LHCN-M2 (cell line): ENCODE data around the gene PTPN20. TPM values are rescaled to one million over a fixed set of nuclear protein-coding genes. Genes with fewer than 3 reads are reported as not detected.

Experiments
- DNase-seq: peaks from one replicate; pipeline ENCODE4 v3.0.0-alpha.2; 2012; ENCODE audit warnings: low read depth
- total RNA-seq: library from RNA; depleted of rRNA; stranded (reverse); fragments of >200 nt; gene quantifications from 2 replicates; pipeline ENCODE4 v1.2.3, GENCODE V29; 2014

PTPN20 gene
- total RNA-seq, 1 experiment from 2014 or later, result not detected

DNA sequence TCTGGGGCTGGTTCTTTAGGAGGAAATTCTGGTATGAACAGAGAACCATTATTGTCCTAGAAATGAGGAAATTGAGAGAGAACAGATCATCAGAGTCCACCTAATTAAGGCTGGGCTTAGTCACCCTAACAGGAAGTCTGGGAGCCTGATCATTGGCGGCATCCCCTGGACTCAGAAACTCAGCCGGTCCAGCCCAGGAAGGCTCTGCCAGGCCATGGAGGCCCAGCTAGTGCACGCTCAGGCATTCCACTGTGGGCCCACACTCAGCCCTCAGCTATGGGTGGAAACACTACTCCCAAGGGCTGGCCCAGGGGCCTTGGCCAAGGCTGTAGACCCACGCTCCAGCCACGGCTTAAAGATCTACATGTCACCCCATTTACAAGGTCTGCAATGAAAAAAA, 109.2 kb downstream of the PTPN20 start:
- no peak for DNase-seq

DNA sequence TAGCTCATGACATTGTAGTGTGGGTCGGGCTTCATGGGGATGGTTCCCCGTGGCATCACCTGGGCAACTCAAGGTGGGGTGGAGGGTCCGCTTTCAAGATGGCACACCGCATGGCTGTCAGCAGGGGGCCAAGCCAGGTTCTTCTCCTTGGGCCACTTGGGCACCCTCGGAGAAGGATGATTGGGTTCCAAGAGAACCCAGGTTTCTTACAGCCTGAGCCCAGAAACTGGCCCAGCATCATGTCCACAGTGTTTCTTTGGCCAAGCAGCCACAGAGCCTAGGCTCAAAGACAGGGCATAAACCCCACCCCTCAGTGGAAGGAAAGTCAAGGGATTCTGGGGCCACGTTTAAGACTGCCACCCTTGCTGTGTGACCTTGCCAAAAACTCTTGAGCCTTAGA, 110.6 kb downstream of the PTPN20 start:
- no peak for DNase-seq

DNA sequence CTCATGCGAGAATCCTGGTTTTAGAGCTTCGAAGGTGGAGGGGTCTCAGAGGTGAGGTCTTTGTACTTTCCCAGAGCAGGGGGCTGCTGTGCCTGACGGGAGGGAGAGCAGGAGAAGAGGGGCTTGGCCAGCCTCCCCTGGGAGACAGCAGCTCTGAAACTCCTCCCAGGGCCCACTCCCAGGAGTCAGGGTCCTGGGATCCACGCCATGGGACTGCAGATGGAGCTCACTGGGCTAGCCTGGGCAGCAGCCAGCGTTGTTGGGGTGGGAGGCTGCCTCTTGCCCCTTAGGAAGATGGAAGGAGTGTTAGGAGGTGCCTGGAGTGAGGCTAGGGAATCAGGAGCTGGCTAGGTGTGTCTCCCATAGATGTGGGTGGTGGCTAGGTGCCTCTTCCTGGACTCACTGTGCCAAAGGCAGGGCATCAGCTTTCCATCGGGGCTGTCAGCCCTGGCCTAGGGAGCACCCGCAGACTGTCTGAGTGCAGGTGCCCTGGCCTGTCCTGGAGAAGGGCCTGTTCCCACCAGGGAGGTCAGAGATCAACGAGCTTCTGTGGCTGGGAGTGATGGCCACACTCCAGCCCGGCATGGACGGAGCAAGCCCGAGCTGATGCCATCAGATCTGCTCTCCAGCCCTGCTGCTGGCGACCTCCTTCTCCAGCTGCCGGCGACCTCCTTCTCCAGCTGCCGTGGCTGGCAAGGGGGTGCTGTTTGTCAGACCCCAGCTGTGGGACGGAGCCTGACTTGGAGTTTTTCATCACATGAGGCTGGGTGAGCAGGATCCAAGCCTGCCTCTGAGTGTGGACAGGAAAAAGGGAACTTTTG, 111.3 kb downstream of the PTPN20 start:
- DNase-seq, result no peak

DNA sequence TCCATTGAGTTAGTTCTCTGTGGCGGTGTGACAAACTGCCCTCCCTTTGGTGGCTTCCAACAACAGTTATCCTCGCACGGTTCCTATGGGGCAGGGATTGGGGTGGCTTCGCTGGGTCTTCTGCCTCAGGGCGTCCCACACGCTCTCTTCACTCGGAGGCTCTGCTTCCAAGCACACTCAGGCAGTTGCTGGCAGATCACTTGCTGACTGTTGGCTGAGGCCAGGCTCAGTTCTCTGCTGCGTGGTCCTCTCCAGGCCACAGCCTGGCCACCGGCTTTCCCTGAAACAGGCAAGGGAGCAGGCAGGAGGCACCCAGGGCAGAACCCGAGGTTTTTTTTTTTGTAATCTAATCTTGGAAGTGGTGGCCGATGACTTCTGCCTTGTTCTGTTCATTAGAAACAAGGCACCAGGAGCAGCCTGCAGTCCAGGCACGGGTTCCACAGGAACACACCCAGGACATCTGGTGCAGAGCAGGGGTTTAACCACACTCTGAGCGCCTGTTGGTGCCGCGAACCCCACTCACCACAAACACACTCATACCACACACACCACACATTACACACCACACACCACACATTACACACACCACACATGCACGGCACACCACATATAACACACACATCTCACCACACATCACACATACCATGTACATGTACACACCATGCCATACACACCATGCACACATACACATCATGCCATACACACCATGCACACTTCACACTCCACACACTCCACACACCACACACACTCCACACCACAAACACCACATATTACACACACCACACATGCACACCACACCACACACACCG, 112.2 kb downstream of the PTPN20 start:
- no peak for DNase-seq

DNA sequence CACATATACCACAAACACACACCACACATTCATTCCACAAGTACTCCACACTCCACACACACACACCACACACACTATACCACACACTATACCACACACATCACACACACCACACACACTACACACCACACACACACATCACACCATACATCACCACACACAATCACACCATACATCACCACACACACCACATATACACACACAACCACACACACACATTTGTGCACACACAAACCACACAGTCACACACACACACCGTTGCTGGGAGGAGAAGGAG, 112.8 kb downstream of the PTPN20 start:
- no peak for DNase-seq

GRCh38 chr10:47024399-47025252, 113.4 kb downstream of the PTPN20 start:
- peak; percentile 7 for DNase-seq

GRCh38 chr10:47025253-47025539, 114.0 kb downstream of the PTPN20 start:
- no peak for DNase-seq

DNA sequence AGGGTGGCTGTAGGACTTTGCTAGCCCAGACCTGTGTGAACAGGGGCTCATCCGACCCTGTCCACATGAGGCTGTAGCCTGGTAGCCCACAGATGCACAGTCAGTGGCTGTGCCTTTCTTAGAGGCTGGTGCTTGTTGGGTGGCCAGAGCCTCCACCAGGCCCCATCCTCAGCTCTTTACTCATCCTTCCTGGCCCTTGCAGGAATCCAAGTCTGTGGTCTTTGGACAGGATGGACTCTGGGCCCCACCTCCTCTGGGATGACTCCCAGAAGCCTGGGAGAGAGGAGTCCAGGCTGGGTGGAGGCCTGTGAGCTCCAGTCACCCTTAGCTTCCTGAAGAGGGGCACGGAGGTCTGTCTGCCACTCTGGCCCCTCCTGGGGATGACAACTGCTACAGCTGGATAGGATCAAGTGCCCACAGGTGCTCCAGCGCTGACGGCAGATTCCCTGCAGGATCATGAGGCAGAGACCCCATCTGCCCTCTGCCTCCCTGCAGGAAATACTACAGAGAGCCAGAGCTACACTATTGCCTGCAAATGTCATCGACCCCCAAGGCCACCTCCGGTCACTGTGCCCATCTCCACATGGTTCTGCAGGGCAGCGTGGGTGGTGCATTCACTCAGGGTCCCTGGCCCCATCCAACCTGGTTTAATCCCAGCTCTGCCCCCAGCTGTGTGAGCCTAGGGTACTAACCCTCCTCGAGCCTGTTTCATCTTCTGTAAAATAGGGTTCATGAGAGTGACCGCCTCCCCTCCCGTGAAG, 114.5 kb downstream of the PTPN20 start:
- no peak for DNase-seq

GRCh38 chr10:47026301-47027107, 115.3 kb downstream of the PTPN20 start:
- DNase-seq, result no peak

GRCh38 chr10:47027108-47027783, 116.0 kb downstream of the PTPN20 start:
- DNase-seq, result no peak

GRCh38 chr10:47027784-47028260, 116.6 kb downstream of the PTPN20 start:
- DNase-seq, result no peak

DNA sequence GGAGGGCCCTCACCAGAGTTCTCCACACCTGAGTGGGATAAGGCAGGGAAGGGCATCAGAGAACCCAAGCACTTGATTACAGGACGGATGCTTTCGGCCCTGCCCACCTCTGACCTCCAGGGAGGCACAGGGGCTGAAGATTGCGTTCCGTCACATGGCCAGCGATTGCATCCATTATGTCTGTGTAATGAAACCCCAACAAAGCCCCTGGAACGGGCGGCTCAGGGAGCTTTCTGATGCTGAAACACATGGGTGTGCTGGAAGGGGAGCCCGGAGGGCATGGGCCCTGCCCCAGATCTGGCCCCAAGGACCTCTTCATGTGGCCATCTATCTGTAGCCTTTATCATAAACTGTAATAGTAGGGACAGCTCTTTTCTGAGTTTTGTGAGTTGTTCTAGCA, 117.2 kb downstream of the PTPN20 start:
- DNase-seq, result no peak

- no peak for DNase-seq
Observed at GRCh38 chr10:47029181-47030009, 118.2 kb downstream of the PTPN20 start.

DNA sequence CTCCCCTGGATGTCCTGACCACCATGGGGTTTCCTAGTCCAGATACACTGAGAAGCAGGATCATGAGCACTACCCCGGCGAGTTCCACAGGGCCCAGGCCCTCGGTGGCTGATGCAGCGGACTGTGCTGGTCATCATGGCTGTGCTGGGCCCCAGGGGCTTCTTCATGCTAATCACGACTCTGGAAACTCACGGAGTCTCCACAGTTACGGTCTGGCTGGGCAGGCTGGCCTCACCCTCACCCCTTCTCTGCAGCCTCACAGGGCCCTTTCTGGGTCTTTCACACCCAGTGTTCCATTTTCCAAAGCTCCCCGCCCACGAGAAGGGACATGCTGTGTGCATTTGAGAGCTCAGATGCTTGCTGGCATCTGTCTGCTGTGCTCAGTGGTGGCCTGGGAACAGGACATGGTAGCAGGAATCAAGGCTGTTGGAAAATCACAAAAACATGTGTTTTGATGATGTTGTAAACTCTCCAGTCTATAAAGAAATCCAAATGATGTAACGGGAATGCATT, 119.0 kb downstream of the PTPN20 start:
- DNase-seq, result no peak

DNA sequence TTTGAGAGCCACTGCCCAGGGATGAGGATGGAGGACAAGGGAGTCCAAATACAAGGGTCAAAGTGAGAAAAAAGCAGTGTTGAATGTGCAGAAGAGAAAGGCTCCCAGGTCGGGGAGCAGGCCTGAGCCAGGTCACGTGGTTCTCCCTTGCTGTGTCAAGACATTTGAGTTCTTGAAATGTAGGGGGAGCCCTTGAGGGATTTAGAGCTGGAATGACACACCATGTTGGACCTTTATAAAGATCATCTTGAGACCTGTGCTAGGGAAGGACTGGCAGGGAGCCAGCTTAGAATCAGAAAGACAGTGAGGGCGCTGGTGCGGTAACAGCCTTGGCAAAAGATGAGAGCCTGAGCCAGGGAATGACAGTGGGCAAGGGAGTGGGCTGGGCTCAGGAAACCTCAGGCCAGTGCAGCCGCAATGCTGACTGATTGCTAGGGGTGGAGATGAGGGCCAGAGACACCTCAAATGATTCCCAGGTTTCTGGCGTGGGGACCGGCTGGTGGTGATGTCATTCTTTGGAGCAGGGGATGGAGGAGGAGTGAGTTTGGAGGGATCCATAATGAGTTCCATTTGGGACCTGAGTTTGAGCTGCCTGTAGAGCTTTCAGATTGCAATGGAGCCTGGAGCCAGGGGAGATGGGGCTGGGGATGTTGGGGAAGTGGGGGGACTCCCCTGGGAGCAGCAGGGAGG, 120.1 kb downstream of the PTPN20 start:
- no peak for DNase-seq

DNA sequence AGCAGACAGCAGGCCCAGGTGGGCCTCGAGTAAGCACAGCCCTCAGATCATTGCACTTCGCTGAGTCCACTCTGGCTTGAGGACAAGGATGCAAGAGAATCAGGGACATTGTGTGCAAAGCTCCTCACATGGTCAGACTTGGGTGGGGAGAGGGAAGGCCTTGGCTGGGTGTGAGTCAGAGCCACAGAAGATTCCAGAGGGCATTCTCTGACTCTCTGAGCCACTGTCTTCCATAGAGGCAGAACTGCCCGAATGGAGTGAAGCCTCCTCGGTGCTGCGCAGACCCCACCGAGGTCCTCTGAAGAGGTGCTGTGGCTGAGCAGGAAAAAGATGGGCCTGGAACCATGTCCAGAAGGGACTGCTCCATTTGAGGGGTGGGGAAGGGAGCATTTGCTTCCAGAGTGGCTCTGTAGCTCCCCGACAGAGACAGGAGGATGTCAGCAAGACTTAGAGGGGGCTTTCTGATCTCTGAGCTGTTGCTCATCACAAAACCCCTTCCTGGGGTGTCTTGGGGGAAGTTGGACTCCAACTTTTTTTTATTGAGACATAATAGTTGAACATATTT, 120.8 kb downstream of the PTPN20 start:
- DNase-seq, result no peak

- DNase-seq, result no peak
Observed at GRCh38 chr10:47033081-47033480, 121.9 kb downstream of the PTPN20 start.
